SJCRH30 (cell line): ENCODE measurements around the gene H2AZ1. TPM values are rescaled to one million over a fixed set of nuclear protein-coding genes. Genes with fewer than 3 reads are reported as not detected.

ENCODE experiments used
- DNase-seq, 2 experiments: peaks; one replicate each; pipeline ENCODE4 v3.0.0-alpha.2; 2015 to 2020
- H3K27ac ChIP-seq: fragments of 250-450 bp; sonication (Bioruptor Pico); 2 replicates; pipeline ENCODE4 v1.5.1; 2020; ENCODE audit warnings: mild to moderate bottlenecking, moderate library complexity
- H3K27me3 ChIP-seq: fragments of 250-450 bp; sonication (Bioruptor Pico); 2 replicates; pipeline ENCODE4 v1.5.1; 2020; ENCODE audit warnings: mild to moderate bottlenecking, moderate library complexity
- H3K36me3 ChIP-seq: fragments of 250-450 bp; sonication (Bioruptor Pico); 2 replicates; pipeline ENCODE4 v1.5.1; 2020; ENCODE audit warnings: mild to moderate bottlenecking, moderate library complexity
- H3K4me1 ChIP-seq: fragments of 250-450 bp; sonication (Bioruptor Pico); 2 replicates; pipeline ENCODE4 v1.5.1; 2020; ENCODE audit warnings: mild to moderate bottlenecking, moderate library complexity
- H3K4me3 ChIP-seq: fragments of 250-450 bp; sonication (Bioruptor Pico); 2 replicates; pipeline ENCODE4 v1.5.1; 2020; ENCODE audit warnings: mild to moderate bottlenecking, moderate library complexity
- H3K9me3 ChIP-seq: fragments of 250-450 bp; sonication (Bioruptor Pico); replicated peaks from 2 replicates; pipeline ENCODE4 v1.5.1; 2020; ENCODE audit warnings: mild to moderate bottlenecking, moderate library complexity
- total RNA-seq: library from RNA; depleted of rRNA; stranded (reverse); fragments of >200 nt; shearing (Covaris generic); gene quantifications from 2 replicates; pipeline ENCODE4 v1.2.3, GENCODE V29; 2014; rRNA removed

H2AZ1 gene
- total RNA-seq, 1 experiment from 2014 or later, result 794 TPM

GRCh38 chr4:99915449-99915848, 34.6 kb downstream of the H2AZ1 start:
- H3K27ac ChIP-seq, result no peak overlapping the region
- no peaks in the 10 kb centered on the region for H3K27me3 ChIP-seq
- no peak for DNase-seq

More at GRCh38 chr4:99915449-99915848, 34.6 kb downstream of the H2AZ1 start:
- Histone ChIP-seq H3K9me3 (peaks cover 5% of the 10 kb centered on the region; the same call in 1 of the 2 replicates), H3K36me3 (peaks cover 28% of the 10 kb centered on the region), H3K4me3 (no peak overlapping the region), H3K4me1 (no peaks in the 10 kb centered on the region)

Other genes with a start within 250 kb of the H2AZ1 start
- gene DAPP1, start 133.4 kb downstream of the H2AZ1 start, total RNA-seq, result 0.18 and 0.49 TPM in 2 replicates
- 36.1 and 37.9 TPM in 2 replicates for gene LAMTOR3, start 55.8 kb downstream of the H2AZ1 start, total RNA-seq
- 23.8 and 26.1 TPM in 2 replicates for gene DNAJB14, start 3.7 kb downstream of the H2AZ1 start, total RNA-seq
- 7.3 and 8.4 TPM in 2 replicates for gene DDIT4L, start 240.2 kb upstream of the H2AZ1 start, total RNA-seq